SIG-M5 (cell line): ENCODE data around the gene AUH.

Source experiments
- DNase-seq: peaks from one replicate; lab custom pipeline; 2025; lab: John Stamatoyannopoulos, UW

The AUH gene

GRCh38 chr9:91164724-91165520 is 196.8 kb downstream of the AUH start:
- DNase-seq: peak; percentile 39
